RCC 7860 (cell line): Measurements from ENCODE around the gene M6PR.
A peak's percentile ranks its signal among the peaks of the same experiment; 100 is the strongest.
"Not testable (repeated sequence)": the region's sequence is repeated elsewhere in the genome, so short reads cannot be mapped to it uniquely, and the experiment has no call there.

Experiments
- DNase-seq: peaks from one replicate; pipeline ENCODE4 v3.0.0-alpha.2; 2015; ENCODE audit warnings: low spot score
- FAIRE-seq: peaks from 2 replicates; lab custom pipeline; 2012; peaks lifted over from hg19 to GRCh38; lab: Jason Lieb, UNC

Gene M6PR

GRCh38 chr12:8951744-8952143 lies 2.3 kb upstream of the M6PR start:
- no peak for DNase-seq
- FAIRE-seq = no peak

DNA sequence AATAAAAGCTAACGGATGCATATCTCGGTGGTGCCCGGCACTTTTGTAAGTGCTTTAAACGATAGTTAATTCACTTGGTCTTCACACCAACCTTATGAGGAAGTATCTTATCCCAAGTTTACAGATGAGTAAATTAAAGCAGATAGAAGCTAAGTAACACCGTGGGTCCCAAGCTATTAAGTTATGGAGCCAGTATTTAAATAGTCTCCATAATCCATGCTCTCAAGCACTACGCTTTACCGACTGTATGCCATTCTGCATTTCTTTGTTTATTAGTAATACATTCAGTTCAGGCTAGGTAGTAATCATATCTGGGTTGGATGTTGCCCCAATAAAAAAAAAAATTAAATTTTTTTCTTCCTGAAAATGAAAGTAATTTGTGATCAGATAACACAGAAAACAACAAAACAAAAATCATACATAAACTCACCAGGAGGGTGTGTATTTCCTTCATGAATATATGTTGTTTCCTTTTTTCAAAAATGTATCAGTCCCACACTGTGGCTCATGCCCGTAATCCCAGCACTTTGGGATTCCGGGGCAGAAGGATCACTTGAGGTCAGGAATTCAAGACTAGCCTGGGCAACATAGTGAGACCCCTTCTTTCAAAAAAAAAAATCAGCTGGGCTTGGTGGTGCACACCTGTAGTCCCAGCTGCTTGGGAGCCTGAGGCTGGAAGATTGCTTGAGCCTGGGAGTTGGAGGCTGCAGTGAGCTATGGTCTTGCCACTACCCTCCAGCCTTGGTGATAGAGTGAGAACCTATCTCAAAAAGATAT lies 1.4 kb upstream of the M6PR start:
- no peak for FAIRE-seq

DNA sequence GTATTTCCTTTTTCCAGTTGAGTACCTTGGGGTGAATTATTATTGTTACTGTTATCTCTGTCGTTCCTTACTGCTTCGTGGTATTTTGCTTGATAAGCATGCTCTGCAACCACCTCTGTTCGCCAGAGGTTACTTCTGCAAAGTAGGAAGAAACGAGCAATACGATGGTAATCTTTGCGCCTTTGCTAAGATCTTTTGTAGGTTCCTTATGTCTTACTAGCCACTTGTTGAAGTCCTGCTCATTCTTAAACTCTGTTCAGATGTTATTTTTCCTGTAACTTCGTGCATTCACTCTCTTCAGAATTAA lies 729 bp upstream of the M6PR start:
- DNase-seq (no peak), FAIRE-seq (no peak)

More for the DNA sequence above, 1.4 kb upstream of the M6PR start:
- no peak for DNase-seq

GRCh38 chr12:8948701-8949341 lies 624 bp downstream of the M6PR start:
- no peak for DNase-seq
- no peak for FAIRE-seq

DNA sequence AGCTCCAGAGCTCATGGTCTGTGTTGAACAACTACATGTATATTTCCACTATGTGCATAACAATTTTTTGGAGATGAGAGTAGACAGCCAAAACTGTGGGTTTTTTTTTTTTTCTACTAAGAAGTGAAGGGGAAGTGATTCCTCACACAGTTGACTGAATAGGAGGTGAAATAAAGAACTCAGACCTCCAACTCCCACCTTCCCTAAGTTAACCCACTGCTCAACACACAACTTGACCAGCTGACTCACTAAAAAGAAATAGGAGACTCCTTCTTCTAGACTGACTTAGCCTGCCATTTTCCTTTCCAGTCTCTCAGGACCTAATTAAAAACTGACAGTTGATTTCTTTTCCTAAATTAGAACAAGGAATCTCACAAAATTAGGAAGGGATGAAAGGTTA lies 1.7 kb downstream of the M6PR start:
- no peak for DNase-seq

GRCh38 chr12:8946733-8947132 lies 2.7 kb downstream of the M6PR start:
- DNase-seq = no peak
- no peak for FAIRE-seq

More for the DNA sequence above, 1.7 kb downstream of the M6PR start:
- no peak for FAIRE-seq

DNA sequence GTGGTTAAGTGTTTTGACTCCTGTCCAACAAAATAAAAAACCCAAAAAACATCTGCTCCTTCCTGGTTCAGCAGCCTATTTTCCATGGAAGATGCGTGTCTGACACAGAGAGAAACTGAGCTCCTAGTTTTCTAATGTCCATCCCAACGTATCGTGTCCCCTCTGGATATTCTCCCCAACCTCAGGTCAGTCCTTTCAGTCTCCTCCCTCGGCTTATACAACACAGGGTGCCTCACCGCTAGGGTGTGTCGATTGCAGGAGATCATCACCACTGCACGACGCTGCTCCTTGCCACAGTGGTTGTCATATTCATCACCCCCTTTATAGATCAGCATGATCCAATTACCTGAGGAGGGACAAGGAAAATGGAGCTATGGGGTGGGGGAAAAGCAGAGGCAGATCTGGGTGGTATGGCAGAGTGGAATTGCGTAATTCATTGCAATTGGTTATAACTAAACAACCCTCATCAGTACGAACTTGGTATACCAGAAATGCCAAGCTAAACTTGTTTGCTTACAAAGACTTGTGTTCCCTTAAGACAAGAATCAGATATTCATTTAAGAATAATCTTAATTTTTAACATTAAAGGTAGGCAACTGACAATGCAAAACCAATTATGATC lies 5.8 kb downstream of the M6PR start:
- DNase-seq (no peak), FAIRE-seq (no peak)

GRCh38 chr12:8941691-8942478 lies 7.6 kb downstream of the M6PR start:
- no peak for FAIRE-seq
- no peak for DNase-seq

- FAIRE-seq, DNase-seq: not testable (repeated sequence)
Observed at GRCh38 chr12:8937842-8938442, 11.5 kb downstream of the M6PR start.

DNA sequence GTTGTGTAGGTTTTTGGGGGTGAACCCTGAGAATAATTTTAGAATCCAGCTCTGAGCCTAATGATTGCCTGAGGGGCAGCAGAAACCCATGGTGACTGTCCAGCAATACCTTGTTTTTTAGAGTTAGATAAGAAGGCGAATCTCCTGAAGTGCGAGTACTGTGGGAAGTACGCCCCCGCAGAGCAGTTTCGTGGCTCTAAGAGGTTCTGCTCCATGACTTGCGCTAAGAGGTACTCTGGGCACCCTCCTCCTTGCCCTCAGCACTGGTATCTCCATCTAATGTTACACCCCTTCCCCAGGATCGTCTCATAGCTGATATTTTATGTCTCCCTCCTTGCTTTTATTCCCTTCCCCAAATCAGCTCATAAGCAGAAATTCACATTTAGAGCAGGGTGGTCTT lies 12.7 kb downstream of the M6PR start:
- FAIRE-seq = no peak
- no peak for DNase-seq

GRCh38 chr12:8934080-8934479 lies 15.4 kb downstream of the M6PR start:
- FAIRE-seq, DNase-seq: not testable (repeated sequence)

DNA sequence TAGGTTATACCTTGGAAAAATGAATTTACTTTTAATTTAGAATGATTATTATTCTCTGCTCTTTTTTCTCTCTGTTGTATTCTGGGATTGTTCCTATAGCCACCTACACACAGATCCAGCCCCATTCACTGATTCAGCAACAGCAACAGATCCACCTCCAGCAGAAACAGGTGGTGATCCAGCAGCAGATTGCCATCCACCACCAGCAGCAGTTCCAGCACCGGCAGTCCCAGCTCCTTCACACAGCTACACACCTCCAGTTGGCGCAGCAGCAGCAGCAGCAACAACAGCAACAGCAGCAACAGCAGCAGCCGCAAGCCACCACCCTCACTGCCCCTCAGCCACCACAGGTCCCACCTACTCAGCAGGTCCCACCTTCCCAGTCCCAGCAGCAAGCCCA lies 17.0 kb downstream of the M6PR start:
- DNase-seq = not testable (repeated sequence)

DNA sequence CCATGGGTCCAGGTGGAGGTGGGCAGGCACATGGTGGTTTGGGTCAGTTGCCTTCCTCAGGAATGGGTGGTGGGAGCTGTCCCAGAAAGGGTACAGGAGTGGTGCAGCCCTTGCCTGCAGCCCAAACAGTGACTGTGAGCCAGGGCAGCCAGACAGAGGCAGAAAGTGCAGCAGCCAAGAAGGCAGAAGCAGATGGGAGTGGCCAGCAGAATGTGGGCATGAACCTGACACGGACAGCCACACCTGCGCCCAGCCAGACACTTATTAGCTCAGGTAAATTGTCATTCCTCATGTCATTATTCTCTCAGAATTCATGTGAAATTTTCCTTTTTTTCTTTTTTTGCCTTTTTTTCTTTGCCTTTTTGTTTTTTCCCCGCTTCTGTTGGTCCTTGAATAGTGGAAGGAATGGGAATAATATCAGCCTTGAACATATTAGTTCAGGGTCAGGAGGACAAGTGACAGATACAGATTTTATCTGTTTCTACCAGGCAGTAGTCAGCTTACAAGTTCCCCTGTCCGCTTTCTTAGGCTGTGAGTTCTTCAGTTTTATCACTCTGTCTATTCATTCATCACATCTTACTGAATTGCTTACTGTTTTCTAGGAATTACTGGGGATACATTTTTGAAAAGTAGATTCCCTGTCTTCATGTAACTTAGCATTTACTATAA lies 18.7 kb downstream of the M6PR start:
- FAIRE-seq, DNase-seq: not testable (repeated sequence)

More for the DNA sequence above, 17.0 kb downstream of the M6PR start:
- FAIRE-seq = not testable (repeated sequence)

DNA sequence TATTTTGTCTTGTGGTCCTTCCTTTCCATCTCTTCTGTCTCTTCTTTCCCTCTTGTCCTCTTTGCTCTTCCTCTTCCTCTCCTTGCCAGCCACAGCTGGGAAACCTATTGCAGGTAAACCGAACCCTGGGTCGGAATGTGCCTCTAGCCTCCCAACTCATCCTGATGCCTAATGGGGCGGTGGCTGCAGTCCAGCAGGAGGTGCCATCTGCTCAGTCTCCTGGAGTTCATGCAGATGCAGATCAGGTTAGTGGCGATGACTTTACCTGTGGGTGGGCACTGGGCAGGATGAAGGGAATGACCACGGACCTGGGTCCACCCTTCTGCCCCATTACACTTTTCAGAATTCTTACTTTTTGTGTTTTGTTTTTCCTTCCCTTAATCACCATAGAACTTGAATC lies 26.9 kb downstream of the M6PR start:
- DNase-seq (no peak), FAIRE-seq (no peak)

GRCh38 chr12:8919643-8920042 lies 29.8 kb downstream of the M6PR start:
- not testable (repeated sequence) for FAIRE-seq, DNase-seq

DNA sequence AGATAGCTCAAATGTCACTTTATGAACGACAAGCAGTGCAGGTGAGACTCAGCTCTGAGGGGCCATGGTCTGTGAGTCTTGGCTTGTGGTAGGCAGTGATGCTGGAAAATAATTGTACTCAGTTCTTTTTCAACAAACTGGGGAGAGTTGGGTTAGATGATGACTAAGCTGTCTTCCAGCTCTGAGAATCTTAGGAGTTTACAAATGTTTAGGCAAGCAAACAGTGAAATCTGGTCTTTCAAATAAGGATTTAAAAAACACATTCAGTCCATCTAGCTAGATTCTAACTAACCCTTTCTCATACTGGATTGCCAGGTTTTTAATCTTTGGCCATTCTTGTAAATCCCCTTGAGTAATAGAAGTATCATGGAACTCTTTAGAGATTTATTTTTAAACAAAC lies 31.7 kb downstream of the M6PR start:
- DNase-seq (no peak), FAIRE-seq (no peak)

GRCh38 chr12:8917031-8917430 lies 32.4 kb downstream of the M6PR start:
- FAIRE-seq (no peak), DNase-seq (no peak)

DNA sequence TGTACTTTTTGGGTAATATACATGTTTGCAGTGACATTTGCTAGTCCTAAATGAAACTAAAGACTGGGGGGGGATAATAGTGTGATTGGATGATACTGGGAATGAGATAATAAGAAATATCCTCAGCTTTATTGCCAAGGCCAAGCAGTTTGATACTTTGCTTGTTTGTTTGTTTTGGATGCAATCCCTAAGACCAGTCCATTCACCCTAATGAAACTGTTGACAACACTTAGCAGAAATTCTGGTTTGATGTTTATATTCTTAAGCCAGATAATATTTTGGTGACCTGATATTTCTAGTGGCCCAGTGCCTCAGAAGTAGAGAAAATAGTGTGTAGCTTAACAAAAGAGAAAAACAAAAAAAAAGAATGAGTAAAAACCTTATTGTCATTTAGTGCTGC lies 33.3 kb downstream of the M6PR start:
- FAIRE-seq (no peak), DNase-seq (no peak)

GRCh38 chr12:8914716-8915526 lies 34.5 kb downstream of the M6PR start:
- DNase-seq = peak; percentile 48
- no peak for FAIRE-seq
